ENCODE results near the gene ACSM6.

DNA sequence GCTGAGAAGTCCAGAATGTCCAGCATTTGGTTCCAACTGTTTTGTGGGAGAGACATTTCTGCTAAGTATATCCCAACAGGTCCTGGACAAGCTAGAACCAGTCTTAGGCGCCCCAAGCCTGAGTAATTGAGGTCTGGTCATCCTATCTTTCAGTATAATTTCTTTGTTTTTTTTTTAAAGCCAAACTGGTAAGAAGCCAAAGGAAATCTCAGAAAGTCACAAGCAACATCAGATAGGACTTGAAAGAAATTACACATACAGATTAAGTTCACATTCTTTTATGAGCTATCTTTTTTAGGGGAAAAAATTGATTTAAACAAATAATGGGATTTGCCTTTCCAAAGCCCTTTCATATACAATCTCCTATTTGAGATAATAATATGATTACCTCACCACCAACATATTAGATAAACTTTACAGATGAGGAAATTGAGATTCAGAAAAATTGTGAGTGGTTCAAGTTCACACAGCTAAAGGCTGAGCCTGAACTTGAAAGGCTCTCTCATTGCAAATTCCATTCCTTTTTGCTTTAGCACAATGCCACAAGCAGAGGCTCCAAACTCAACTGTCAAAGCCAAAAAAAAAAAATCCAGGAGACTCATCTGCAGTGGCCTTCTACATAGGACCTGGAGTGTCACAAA, 81.8 kb downstream of the ACSM6 start:
- TF ChIP-seq GTF2F1 (IDR thresholded peaks at IDR 0.05; ENCODE audit: borderline replicate concordance, low read depth, low read length): no peak
- TF ChIP-seq, protein P1, sequence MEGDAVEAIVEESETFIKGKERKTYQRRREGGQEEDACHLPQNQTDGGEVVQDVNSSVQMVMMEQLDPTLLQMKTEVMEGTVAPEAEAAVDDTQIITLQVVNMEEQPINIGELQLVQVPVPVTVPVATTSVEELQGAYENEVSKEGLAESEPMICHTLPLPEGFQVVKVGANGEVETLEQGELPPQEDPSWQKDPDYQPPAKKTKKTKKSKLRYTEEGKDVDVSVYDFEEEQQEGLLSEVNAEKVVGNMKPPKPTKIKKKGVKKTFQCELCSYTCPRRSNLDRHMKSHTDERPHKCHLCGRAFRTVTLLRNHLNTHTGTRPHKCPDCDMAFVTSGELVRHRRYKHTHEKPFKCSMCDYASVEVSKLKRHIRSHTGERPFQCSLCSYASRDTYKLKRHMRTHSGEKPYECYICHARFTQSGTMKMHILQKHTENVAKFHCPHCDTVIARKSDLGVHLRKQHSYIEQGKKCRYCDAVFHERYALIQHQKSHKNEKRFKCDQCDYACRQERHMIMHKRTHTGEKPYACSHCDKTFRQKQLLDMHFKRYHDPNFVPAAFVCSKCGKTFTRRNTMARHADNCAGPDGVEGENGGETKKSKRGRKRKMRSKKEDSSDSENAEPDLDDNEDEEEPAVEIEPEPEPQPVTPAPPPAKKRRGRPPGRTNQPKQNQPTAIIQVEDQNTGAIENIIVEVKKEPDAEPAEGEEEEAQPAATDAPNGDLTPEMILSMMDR (IDR thresholded peaks at IDR 0.05; ENCODE audit: control extremely low read depth in 1 of 3, insufficient read depth in 1 of 3, low read depth in 1 of 3, low read length in 3 of 3): no peak
- TF ChIP-seq RFX5 (IDR thresholded peaks at IDR 0.05; ENCODE audit: borderline replicate concordance, low read depth, low read length): no peak
- TF ChIP-seq, protein P2, sequence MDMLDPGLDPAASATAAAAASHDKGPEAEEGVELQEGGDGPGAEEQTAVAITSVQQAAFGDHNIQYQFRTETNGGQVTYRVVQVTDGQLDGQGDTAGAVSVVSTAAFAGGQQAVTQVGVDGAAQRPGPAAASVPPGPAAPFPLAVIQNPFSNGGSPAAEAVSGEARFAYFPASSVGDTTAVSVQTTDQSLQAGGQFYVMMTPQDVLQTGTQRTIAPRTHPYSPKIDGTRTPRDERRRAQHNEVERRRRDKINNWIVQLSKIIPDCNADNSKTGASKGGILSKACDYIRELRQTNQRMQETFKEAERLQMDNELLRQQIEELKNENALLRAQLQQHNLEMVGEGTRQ (IDR thresholded peaks at IDR 0.05; ENCODE audit: low read length): no peak
- TF ChIP-seq SUZ12 (IDR thresholded peaks at IDR 0.05; ENCODE audit: low read length): no peak
- TF ChIP-seq ZNF274 (IDR thresholded peaks at IDR 0.05; ENCODE audit: borderline replicate concordance, extremely low read depth, low read length): no peak
- TF ChIP-seq CHD1 (IDR thresholded peaks at IDR 0.05; ENCODE audit: low read depth, low read length): no peak
- TF ChIP-seq BRCA1 (IDR thresholded peaks at IDR 0.05; ENCODE audit: low read depth, low read length): no peak
- TF ChIP-seq TCF12 (IDR thresholded peaks at IDR 0.05; ENCODE audit: low read depth, low read length): no peak
- TF ChIP-seq POLR2A (IDR thresholded peaks at IDR 0.05; ENCODE audit: control extremely low read depth in 1 of 2, low read depth in 2 of 2, low read length in 2 of 2): no peak

Measured in H1 (cell line).